Inferior parietal cortex (tissue), 1 donor: ENCODE measurements around the gene CHCHD4.

Experiments
- DNase-seq: peaks from one replicate; pipeline ENCODE4 v3.0.0-alpha.2; 2016; ENCODE audit errors: extremely low spot score

The CHCHD4 gene

DNA sequence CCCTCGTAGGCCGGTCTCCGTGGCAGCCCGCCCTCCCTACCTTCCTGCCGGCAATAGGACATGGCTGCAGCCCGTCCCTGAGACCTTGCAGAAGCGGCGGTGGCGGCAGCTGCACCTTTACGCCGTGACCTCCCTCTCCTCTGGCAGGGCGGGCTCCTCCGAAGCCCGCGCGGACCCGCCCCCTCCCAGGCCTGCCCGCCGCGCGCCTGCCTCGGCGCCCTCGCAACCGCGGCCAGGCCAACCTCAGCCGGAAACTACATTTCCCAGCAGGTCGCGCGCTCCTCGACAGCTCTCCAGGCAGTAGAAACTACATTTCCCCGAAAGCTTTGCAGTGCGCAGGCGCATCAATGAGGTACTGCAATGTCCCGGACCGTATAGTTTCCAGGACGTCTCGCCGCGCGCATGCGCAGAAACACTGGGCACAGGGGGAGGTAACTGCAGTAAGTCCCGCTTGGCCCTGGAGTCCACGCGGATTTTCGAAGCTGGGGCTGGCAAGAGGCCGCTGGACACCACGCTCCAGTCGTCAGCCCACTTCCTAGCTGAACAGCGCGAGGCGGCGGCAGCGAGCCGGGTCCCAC, at the start of gene CHCHD4, which contains the start of gene TMEM43:
Gene CHCHD4 (minus strand): TSS at position 256 of the 578 bp plus-strand sequence. CDS start 194 bp downstream, at position 62.
Gene TMEM43 (plus strand): TSS at position 438 of the 578 bp plus-strand sequence. CDS start 142 bp downstream, outside the sequence.
- peak; percentile 100 for DNase-seq

DNA sequence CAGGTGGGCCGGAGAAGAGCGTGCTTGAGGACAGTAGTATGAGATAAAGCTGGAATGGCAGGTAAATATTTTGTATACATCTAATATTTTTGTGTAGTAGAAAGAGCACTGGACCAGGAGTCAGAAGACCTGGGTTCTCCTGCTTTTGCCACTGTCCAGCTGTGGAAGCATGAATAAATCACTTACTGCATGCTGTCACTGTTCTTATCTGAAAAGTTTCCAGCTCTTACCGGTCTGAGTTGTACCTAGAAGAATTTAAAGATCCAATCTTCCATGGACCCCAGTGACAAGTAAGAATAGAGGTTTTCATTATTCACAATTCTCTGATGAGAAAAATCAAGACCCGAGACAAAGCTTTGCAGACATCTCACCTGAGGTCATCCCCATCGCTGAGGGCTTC, 47.8 kb upstream of the CHCHD4 start:
- DNase-seq, result no peak

DNA sequence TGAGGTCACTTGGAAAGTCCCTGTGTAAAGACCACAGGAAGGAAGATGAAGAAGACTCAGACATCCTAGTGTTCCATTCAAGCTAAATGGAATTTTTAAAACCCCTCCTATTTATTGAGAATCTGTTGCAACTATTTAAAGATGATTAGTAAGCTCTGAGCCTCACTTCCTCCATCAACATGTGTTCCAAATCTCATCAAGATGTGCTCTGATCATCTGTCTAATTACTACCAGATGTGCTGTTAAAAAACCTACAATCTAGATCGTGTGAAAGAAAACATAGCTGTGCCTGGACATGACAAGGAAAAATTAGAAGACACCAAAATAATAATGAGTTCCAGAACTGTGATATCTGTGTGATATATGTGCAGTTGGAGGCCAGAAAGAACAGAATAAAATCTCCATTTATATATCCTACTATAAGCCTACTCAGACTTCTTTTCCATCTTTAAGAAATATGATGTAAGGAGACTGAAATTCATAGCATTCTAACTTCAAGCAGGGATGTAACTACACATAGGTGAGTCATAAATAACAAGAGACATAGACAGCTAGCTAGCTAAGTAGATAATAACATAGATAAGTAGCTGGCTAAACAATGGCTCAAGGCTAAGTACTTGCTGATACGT, 46.0 kb upstream of the CHCHD4 start:
- no peak for DNase-seq

DNA sequence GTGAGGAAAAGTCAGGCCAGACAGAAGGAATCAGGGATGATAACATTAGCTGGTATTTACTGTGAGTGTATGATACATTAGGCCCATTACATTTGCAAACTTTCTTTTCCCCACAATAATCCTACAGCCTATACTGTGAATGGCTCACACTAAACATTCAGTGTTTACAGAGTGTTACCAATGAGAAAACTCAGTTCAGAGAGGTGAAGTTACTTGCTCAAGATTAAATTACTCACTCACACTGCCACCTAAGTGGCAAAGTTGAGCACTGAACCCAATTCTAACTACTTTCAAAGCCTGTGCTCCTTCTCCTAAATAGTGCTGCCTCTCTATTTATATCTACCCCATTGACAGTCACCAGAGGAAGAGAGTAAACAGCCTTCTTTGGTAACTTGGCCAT, 45.2 kb upstream of the CHCHD4 start:
- DNase-seq, result no peak

DNA sequence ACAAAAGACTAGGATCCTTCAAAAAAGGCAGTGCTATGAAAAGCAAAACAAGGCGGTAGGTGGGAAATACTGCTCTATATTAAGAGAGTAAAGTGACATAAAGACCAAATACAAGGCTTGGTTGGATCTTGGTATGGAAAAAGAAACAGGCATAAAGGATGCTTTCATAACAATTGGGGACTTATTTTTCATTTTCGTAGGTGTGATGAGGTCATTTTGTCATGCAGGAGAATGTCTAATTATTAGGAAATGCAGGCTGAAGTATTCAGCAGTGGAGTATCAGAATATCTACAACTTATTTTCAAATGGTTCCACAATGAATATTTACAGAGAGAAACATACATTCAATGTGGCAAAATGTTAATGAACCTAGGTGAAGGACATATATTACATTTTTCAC, 44.8 kb upstream of the CHCHD4 start:
- no peak for DNase-seq

DNA sequence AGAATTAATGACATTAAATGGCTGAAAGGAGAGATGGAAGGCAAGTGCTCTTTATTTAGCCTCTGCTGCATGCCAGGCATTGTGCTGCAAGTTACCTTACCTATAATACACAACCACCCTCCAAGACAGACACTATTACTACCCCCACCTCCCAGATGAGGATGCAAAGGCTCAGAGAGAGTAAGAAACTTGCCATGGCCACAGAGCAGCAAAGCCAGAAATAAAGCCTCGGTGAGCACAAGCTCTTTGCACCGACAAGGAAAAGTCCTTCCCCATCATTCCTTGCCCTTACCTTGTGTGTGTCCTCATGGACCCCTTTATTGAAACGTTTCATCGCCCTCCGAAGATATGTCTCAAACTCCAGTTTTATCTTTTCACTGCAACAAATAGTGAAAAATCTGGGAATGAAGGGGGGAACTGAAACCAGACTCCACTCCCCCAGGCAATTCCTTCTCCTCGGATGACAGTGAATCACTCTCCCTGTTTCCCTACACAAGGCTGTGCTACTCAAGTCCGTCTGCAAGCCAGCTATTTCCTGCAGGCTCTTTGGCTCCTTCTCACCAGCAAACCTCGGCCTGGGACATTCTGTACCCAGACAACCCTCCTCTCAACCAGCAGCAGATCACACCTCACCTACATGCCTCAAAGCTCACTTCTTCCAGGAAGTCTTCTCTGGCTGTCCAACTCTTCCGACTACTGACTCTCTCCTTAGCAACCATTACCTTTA, 42.4 kb upstream of the CHCHD4 start:
- DNase-seq, result no peak

DNA sequence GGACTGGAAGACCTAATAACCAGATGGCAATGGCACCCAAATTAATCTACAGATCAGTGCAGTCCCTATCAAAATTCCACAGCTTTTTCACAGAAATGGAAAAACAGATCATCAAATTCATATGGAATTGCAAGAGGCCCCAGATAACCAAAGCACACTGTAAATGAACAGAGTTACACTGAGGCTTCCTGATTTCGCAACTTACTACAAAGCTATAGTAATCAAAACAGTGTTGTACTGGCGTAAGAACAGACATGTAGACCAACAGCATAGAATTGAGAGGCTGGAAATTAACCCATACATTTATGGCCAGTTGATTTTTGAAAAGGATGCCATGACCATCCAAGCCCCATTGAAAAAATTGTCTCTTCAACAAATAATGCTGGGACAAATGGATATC, 37.5 kb upstream of the CHCHD4 start:
- DNase-seq, result no peak

DNA sequence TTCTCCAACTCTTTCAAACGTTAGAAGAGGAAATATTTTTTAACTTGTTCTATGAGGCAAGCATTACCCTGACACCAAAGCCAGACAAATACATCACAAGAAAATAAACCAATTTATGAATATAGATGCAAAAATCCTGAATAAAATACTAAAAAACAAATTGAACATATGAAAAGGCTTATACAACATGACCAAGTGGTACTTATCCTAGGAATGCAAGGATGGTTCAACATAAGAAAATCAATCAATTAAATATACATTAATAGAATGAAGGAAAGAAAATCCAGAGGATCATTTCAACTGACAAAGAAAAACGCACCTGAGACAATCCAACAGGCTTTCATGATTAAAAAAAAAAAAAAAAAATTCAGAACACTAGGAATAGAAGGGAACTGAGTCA, 36.6 kb upstream of the CHCHD4 start:
- no peak for DNase-seq

DNA sequence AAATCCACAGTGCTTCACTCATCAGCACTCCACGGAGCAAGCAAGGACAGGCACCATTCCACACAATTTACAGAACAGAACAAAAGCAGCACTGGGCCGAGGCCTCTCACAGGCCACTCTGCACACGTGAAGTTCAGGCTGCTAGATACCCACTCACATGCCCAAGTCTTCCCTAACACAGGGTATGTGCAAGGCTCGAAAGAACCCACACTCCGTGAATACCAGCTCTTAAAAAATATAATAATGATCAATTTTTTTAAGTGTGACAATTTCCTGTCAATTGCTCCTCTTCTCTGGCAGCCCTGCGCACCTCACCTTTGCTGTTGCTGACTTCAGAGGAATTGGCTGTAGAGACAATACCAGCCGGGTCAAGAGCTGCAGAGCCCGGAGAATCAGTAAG, 34.8 kb upstream of the CHCHD4 start:
- DNase-seq, result no peak

DNA sequence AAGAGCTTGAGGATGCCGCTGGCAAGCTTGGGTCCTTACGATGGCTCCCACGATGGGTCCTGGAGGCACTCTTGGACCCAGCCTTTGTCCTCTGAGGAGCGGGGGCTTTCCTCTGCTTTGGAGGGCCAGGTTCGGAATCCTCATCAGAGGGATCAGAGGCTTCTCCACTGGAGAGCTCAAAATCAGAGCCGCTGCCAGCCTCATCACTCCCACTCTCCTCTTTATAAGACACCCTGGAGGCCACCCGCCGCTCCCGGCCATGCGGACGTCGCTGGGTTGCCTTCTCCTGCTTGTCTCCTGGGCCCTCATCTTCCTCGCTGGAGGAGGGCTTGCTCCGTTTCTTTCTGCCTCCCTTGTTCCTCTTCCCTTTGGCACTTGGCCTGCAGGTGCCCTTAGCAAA, 33.7 kb upstream of the CHCHD4 start:
- no peak for DNase-seq

DNA sequence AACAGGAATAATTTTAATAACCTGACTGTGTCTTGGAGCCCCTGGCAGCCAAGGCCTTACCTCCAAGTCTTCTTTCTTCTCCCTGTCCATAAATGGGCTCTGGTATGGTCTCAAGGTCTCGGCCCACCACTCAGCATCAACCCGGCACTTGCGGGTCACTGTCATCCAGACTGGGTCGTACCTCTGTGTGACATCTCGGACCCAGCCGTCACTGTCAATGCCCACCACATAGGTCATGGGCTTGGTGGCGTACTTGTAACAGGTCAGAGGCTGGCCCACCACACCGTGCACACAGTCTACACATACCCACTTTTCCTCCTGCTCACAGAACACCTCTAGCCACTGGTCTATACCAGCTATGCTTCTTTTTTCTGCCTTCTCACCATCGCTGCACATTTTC, 33.3 kb upstream of the CHCHD4 start:
- no peak for DNase-seq

DNA sequence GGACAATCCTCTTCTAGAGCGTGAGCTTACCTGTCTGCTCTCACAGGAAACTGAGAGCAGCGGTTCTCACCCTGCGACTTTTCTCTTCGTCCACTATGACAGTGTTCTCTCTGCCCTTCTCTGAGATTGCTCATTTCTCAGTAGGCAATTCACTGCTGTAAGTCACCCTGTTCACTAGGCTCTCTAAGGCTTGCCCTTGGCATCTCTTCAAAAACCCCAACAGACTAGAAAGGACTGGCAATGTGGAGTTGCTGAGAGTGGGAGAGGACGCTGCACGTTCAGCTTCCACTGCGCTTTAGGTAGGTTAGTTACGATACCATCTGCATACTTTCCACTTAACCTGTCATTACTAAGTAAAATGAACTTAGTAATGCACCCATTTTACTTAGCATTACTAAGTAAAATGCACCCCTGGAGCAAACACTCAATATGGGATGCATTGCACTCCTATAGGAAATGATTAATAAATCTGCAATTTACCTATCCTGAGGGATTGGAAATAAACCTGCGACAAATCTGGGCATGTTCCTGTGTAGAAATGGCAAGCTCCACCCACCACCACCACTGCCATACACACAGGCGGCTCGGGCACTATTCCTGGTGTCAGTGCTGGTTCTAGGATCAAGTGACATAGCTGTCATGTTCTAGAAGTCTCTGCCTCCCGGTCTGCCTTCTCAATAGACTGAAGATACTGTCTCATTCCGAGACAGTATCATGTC, 32.3 kb upstream of the CHCHD4 start:
- no peak for DNase-seq

DNA sequence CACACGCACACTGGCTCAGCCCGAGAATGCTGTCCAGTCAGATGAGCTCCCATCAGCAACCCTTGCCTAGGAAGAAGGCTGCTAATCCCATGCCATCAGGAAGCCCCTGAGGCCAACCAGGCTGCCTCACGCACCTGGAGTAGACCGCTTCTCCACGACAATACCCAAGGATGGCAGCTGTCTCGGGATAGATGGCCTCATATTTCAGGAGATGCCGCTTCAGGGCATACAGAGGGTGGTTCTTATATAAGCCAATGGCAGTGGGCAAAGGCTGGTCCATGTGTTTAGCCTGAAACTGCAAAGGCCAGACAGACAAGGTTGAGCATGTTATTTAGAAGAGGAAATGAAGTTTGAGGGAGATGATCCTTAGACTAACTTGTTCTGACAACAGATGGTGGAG, 31.5 kb upstream of the CHCHD4 start:
- no peak for DNase-seq

DNA sequence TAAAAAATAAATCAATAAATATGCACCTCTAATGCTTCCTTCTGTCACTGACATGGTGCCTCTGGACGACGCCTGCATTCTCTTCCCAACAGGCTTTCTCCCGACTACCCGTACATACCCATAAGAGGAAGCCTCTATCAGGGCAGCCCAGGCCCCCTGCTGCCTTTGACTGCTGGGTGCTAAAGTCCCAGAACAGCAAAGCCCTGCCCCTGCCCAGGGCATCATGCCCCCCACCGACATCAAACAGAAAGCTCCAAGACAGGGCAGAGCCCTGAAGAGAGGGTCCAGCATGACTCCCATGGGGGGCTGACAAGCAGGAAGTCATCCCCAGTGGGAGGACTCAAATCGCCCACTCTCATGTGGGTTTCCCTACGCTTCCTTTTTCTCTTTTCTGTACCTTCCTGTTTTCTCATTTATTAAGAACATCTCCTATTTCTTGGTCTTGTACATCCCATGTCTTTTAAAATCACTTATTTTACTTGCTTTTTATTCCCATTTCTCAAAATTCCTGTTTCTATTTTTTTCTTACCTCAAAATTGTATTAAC, 30.3 kb upstream of the CHCHD4 start:
- DNase-seq, result no peak

DNA sequence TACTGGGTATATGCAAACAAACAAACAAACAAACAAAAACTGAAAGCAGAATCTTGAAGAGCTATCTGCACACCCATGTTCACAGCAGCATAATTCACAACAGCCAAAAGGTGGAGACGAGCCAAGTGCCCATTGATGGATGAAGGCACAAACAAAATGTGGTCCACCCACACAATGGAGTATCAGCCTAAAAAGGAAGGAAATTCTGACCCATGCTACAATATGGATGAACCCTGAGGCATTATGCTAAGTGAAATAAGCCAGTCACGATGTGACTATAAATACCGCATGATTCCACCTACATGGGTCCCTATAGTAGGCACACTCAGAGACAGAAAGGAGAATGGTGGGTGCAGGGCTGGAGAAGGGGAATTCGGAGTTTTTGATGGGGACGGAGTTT, 29.6 kb upstream of the CHCHD4 start:
- no peak for DNase-seq

DNA sequence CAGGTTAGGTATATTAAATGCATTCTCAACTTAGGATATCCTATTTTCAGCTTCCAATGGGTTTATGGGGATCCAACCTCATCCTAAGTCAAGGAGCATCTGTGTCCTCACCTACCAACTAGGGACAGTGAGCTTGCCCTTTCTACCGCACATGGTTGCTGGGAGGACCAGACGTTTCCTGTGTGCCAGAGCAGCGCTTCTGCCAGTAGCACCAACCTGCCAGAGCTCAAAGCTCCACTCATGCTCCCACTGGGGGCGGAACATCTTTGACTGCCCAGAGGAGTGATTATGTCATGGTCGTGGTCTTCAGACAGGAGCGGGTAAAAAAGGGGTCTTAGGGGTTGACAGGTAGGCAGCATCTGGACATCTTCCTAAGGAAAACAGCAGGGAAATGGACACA, 29.0 kb upstream of the CHCHD4 start:
- no peak for DNase-seq

DNA sequence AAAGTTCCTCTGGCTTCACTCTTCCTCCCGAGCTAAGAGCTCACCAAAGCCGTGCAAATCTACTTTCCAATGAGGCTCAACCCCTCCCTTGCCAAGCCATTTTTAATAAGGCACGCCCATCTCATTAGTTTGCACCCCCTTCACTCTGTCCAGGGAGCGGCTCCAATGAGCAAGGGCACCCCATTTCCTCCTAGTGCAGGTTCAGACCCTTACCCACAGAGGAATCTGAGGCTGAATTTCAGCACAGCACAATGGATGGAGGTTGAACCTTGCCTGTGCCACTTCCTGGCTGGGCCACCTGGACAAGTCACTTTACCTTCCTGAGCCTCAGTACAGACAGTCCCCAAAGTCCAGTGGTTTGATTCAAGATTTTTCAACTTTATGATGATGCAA, 28.3 kb upstream of the CHCHD4 start:
- no peak for DNase-seq

DNA sequence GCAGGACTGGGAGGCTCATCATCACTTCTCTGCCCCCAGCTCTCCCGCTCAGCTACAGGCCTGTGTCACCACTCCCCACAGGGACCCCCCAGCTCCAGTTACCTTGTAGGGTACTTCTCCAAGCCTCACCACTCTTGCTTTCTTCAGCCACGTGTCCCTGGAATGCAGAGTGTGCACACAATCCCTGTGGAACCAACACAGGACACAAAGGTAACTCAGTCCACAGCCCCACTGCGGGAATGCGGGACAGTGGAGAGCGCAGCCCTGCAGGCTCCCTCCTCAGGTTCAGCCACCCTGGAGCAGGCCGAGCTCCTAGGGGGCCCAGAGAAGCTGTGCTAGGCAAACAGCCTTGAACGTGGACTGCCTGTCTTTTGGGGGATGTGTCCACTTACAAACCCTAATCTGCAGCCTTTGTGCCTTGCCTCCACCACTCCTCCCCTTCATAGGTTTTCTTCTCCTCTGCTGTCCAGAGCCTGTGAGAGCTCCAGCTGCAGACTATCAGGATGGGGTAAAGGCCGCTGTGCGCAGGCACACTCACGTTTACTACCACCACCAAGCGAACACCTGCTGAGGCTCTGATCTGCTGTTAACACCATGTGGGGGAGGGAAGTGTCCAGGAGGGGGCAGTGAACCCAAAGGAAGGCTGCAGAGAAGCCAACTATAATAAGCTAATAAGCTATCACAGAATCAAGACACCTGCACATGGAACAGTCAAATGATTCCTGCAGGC, 27.7 kb upstream of the CHCHD4 start:
- DNase-seq, result no peak

DNA sequence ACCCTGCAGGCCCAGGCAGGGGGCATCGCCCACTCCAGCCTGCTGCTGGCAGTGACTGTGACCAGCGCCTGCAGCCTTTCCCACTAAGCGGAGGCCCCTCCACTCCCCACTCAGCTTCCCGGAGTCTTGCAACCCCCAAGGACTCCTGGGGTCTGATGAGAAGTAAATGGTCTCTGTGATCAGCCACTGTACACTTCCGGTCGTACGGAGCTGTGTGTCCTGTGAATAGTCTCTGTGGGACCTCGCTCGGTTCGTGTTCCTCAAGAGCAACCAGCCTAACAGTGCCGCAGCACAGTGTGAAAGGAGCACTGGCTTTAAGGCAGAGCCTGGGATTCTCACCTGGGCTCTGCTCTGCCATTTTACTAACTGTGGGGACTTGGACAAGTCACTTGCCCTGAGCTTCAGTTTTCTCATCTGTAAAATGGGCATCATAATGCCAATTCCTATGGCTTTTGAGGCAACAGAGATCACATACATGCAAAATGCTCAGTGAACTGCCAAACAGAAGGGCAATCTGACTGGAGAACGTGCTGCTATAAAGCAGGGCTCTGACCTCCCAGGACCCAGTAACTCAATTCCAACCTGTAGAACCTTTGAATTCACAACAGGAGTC, 26.9 kb upstream of the CHCHD4 start:
- no peak for DNase-seq

DNA sequence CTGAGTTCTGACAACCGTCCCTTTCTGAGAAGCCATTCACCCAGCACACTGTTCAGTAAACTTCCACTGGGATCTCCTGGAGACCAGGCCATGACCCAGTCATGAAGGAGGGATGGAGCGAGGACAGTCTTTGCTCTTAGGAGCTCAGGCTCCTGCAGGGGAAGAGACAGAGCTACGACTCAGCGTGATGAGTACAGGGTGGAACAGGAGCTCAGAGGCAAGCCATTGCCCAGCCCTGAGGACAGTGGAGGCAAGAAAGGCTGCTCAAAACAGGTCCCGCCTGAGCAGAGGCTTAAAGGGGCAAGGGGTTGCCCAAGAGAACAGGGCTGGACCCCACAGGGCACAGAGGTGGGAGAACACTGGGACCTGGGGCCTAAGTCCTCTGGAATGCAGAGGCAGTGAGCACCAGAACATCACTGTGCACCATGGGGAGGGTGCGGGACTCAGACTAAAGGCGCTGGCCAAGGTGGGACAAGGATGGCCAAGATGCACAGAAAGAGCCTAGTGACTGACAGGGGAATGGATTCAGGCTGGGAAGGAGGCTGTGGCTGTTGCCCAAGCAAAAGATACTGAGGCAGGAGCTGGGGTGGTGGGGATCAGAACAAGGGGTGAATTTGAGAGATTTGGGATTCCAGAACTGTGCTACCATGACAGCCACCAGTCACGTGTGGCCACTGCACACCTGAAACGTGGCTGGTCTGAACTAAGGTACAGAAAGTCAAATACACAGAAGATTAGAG, 26.0 kb upstream of the CHCHD4 start:
- no peak for DNase-seq
